HCT116 (cell line): Measurements from ENCODE around the gene FCRL6. TPM values are rescaled to one million over a fixed set of nuclear protein-coding genes. Genes with fewer than 3 reads are reported as not detected.

Experiments
- ATAC-seq: fragments of 200-7000 bp; cut with Tn5 transposase; 2 replicates; pipeline ENCODE4 v1.9.1; 2020; ENCODE audit warnings: mild to moderate bottlenecking, moderate library complexity
- BruUV-seq: library from RNA; stranded (reverse); fragments of 400-500 nt; replicated peaks from 2 replicates; lab custom pipeline; 2021; lab: Mats Ljungman, UMichigan
- CTCF ChIA-PET: fragments of 300-600 bp; sonication (Branson Sonifier 250); formaldehyde crosslinking; loops from one replicate; lab custom pipeline; 2021; ENCODE audit warnings: antibody characterized with exemption; lab: Charles Lee
- POLR2A ChIA-PET: fragments of 300-600, 350-600 bp; sonication (Branson Sonifier 250); formaldehyde crosslinking; loops from one replicate; lab custom pipeline; 2021; ENCODE audit warnings: antibody characterized with exemption; lab: Charles Lee
- RAD21 ChIA-PET, 2 experiments: fragments of 300-600 bp; sonication (Branson Sonifier 250); formaldehyde crosslinking; loops; one replicate each; lab custom pipeline; 2023; ENCODE audit warnings: low total read pairs in 2 of 2; ENCODE audit not compliant: uncharacterized antibody in 2 of 2, unreplicated experiment in 2 of 2, low non-redundant PET in 1 of 2; lab: Charles Lee
- DNase-seq: peaks from one replicate; pipeline ENCODE4 v3.0.0-alpha.2; 2010; ENCODE audit warnings: low read depth, low spot score
- H2AFZ ChIP-seq: fragments of 200-600 bp; shearing (Covaris generic), sonication (generic); 2 replicates; pipeline ENCODE4 v1.6.1; 2017; ENCODE audit warnings: low read depth, mixed run types, mixed read lengths, antibody characterized with exemption, low read length; ENCODE audit not compliant: poor library complexity, severe bottlenecking
- H3K27ac ChIP-seq: 2 replicates; pipeline ENCODE4 v1.5.1; 2012; ENCODE audit warnings: low read depth, low read length
- H3K27me3 ChIP-seq: fragments of 200-600 bp; sonication (generic); 2 replicates; pipeline ENCODE4 v1.6.1; 2016; ENCODE audit warnings: mixed run types, low read length, mixed read lengths; ENCODE audit not compliant: insufficient read depth
- H3K36me3 ChIP-seq, 2 experiments: fragments of 200-500 bp in 1 of 2; fragments of 200-600 bp in 1 of 2; sonication (Bioruptor generic) in 1 of 2; sonication (generic) in 1 of 2; 2 replicates each; pipeline versions ENCODE4 v1.5.1 to v1.6.1; 2014 to 2016; ENCODE audit warnings: low read length in 2 of 2, inconsistent platforms in 1 of 2, mixed read lengths in 1 of 2, mixed run types in 1 of 2; ENCODE audit not compliant: insufficient read depth in 2 of 2, control insufficient read depth in 1 of 2
- H3K4me1 ChIP-seq, 2 experiments: fragments of 200-600 bp in 1 of 2; sonication (generic) in 1 of 2; 2 replicates each; pipeline versions ENCODE4 v1.5.1 to v1.6.1; 2012 to 2017; ENCODE audit warnings: low read length in 2 of 2, inconsistent platforms in 1 of 2, mild to moderate bottlenecking in 1 of 2, mixed read lengths in 1 of 2, mixed run types in 1 of 2, moderate library complexity in 1 of 2; ENCODE audit not compliant: insufficient read depth in 2 of 2, control insufficient read depth in 1 of 2
- H3K4me2 ChIP-seq: fragments of 200-600 bp; sonication (generic); 2 replicates; pipeline ENCODE4 v1.6.1; 2017; ENCODE audit warnings: mixed run types, low read length, mixed read lengths
- H3K4me3 ChIP-seq, 2 experiments: fragments of 200-600 bp in 1 of 2; sonication (generic) in 1 of 2; replicated peaks in 1 of 2; 2 replicates each; pipeline ENCODE4 v1.5.1; 2011 to 2016; ENCODE audit warnings: low read length in 2 of 2, control low read depth in 1 of 2, low read depth in 1 of 2, mild to moderate bottlenecking in 1 of 2, mixed read lengths in 1 of 2, mixed run types in 1 of 2
- H3K79me2 ChIP-seq: fragments of 200-600 bp; sonication (generic); 2 replicates; pipeline ENCODE4 v1.6.1; 2017; ENCODE audit warnings: mild to moderate bottlenecking, mixed run types, low read length, moderate library complexity, mixed read lengths; ENCODE audit not compliant: insufficient read depth
- H3K9ac ChIP-seq: fragments of 200-600 bp; sonication (generic); 2 replicates; pipeline ENCODE4 v1.6.1; 2016; ENCODE audit warnings: low read length, mixed read lengths
- H3K9me2 ChIP-seq: fragments of 200-600 bp; sonication (generic), shearing (Covaris generic); 2 replicates; pipeline ENCODE4 v1.6.1; 2017; ENCODE audit warnings: mixed run types, mild to moderate bottlenecking, moderate library complexity; ENCODE audit not compliant: insufficient read depth
- H3K9me3 ChIP-seq, 2 experiments: fragments of 200-500 bp in 1 of 2; fragments of 200-600 bp in 1 of 2; sonication (Bioruptor generic) in 1 of 2; sonication (generic) in 1 of 2; 2 replicates each; pipeline ENCODE4 v1.6.1; 2014 to 2017; ENCODE audit warnings: low read length in 2 of 2, mixed read lengths in 2 of 2, inconsistent platforms in 1 of 2, low read depth in 1 of 2, mild to moderate bottlenecking in 1 of 2, mixed run types in 1 of 2, moderate library complexity in 1 of 2; ENCODE audit not compliant: control insufficient read depth in 1 of 2, insufficient read depth in 1 of 2
- H4K20me1 ChIP-seq: fragments of 200-600 bp; sonication (generic), shearing (Covaris generic); 2 replicates; pipeline ENCODE4 v1.6.1; 2017; ENCODE audit warnings: mixed run types, mild to moderate bottlenecking, moderate library complexity; ENCODE audit not compliant: insufficient read depth
- JUND ChIP-seq: IDR thresholded peaks from 2 replicates; pipeline ENCODE4 v1.6.1; 2012
- MAX ChIP-seq: IDR thresholded peaks from 2 replicates; pipeline ENCODE4 v1.6.1; 2012
- POLR2A ChIP-seq: IDR thresholded peaks from 2 replicates; pipeline ENCODE4 v1.7.0; 2011; ENCODE audit warnings: borderline replicate concordance; ENCODE audit not compliant: insufficient read depth, insufficient read length; ENCODE audit errors: extremely low read depth
- SP1 ChIP-seq: IDR thresholded peaks from 2 replicates; pipeline ENCODE4 v1.6.1; 2012; ENCODE audit warnings: low read depth
- YY1 ChIP-seq: IDR thresholded peaks from 2 replicates; pipeline ENCODE4 v1.6.1; 2011; ENCODE audit warnings: low read length, low read depth, moderate library complexity, mild to moderate bottlenecking; ENCODE audit not compliant: insufficient replicate concordance; ENCODE audit errors: extremely low read depth
- intact Hi-C: fragments of 100-400 bp; cut with micrococcal nuclease; formaldehyde crosslinking; loops from 2 replicates; pipeline ENCODE4 v1.10.0; 2022
- total RNA-seq: library from RNA; stranded (reverse); gene quantifications from one replicate; pipeline ENCODE4 v1.2.1, GENCODE V29; 2021; ENCODE audit not compliant: unreplicated experiment

FCRL6 gene
- total RNA-seq, 1 experiment from 2014 or later: not detected

DNA sequence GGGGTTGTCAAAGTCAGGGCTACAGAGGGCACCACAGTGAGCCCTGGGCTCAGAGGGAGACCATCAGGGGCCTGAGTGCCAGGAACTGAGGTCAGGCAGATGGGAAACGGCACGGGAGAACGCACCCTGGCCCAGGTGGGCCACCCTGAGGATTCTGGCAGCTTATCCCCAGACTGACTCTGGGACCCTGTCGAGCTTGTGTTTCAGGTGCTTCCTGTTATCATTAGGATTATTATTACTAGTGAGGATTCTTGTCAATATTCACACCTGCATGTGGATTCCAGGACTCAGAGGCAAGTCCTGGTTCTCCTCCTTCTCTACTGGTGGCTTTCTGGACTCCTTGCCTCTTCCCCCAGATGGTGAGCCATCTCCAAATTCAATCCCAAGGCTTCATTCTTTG lies 45.1 kb downstream of the FCRL6 start:
- Histone ChIP-seq H3K4me3 (no peak overlapping the region), H3K9ac (no peak overlapping the region), H3K36me3 (no peaks in the 10 kb centered on the region), H3K4me2 (no peak overlapping the region), H3K79me2 (no peaks in the 10 kb centered on the region), H3K4me1 (peaks cover 0 to 20% of the 10 kb centered on the region in 2 experiments; a peak in 2 of 4 replicates), H3K9me2 (no peaks in the 10 kb centered on the region), H2AFZ (no peak overlapping the region), H4K20me1 (no peaks in the 10 kb centered on the region), H3K27me3 (no peaks in the 10 kb centered on the region), H3K27ac (no peak overlapping the region), H3K9me3 (no peaks in the 10 kb centered on the region)
- intact Hi-C loops: no loop called here
- BruUV-seq: no TSS peak
- ChIA-PET RAD21 (no interaction called here), CTCF (no interaction called here), POLR2A (interaction anchor here (1.3 kb wide), 1 partner anchor 11 kb away, joined by 3 read pairs; no protein-coding TSS in a partner anchor)
- no peak for DNase-seq
- ATAC-seq: no peak
- TF ChIP-seq MAX: no peak

- CTCF ChIA-PET: no interaction called here
- H3K27ac ChIP-seq: no peak overlapping the region
These were observed 46.2 kb downstream of the FCRL6 start for GRCh38 chr1:159848326-159848725.

More at GRCh38 chr1:159848326-159848725, 46.2 kb downstream of the FCRL6 start:
- no peak overlapping the region for H2AFZ ChIP-seq
- H3K4me2 ChIP-seq: no peak overlapping the region
- ATAC-seq: no peak
- no peaks in the 10 kb centered on the region for H3K79me2 ChIP-seq
- intact Hi-C loops: no loop called here
- H3K9ac ChIP-seq: no peak overlapping the region
- H3K36me3 ChIP-seq: no peaks in the 10 kb centered on the region
- H4K20me1 ChIP-seq: no peaks in the 10 kb centered on the region
- no peaks in the 10 kb centered on the region for H3K27me3 ChIP-seq
- no peaks in the 10 kb centered on the region for H3K9me3 ChIP-seq
- H3K4me3 ChIP-seq: no peak overlapping the region
- TF ChIP-seq POLR2A (no peak), SP1 (no peak), YY1 (no peak), JUND (no peak)
- H3K9me2 ChIP-seq: no peaks in the 10 kb centered on the region
- DNase-seq: no peak
- no TSS peak for BruUV-seq
- ChIA-PET POLR2A (no interaction called here), RAD21 (no interaction called here)
- peaks cover 0 to 21% of the 10 kb centered on the region in 2 experiments; a peak in 2 of 4 replicates for H3K4me1 ChIP-seq
